H1 (cell line): ENCODE results near the gene MAP2K5.

ENCODE experiments used
- BRCA1 ChIP-seq: IDR thresholded peaks from 2 replicates; pipeline ENCODE4 v1.6.1; 2012; ENCODE audit warnings: low read depth, low read length, improper control_type of control experiment
- CHD2 ChIP-seq: IDR thresholded peaks from 2 replicates; pipeline ENCODE4 v1.6.1; 2012; ENCODE audit warnings: low read length, improper control_type of control experiment
- CTBP2 ChIP-seq: IDR thresholded peaks from 2 replicates; pipeline ENCODE4 v1.7.0; 2011; ENCODE audit warnings: borderline replicate concordance, mild to moderate bottlenecking, moderate library complexity, mixed read lengths, low read length; ENCODE audit not compliant: insufficient read depth, insufficient read length
- EGR1 ChIP-seq: IDR thresholded peaks from 2 replicates; pipeline ENCODE4 v1.6.1; 2011; ENCODE audit warnings: low read depth, low read length, borderline replicate concordance
- EZH2 ChIP-seq: fragments of 200-600 bp; sonication (generic); IDR thresholded peaks from 2 replicates; pipeline ENCODE4 v1.7.1; 2012; ENCODE audit warnings: low read depth, mild to moderate bottlenecking, moderate library complexity, low read length, inconsistent platforms; ENCODE audit not compliant: severe bottlenecking
- POLR2A ChIP-seq, 2 experiments: IDR thresholded peaks; 1 replicate in 1 of 2; 2 replicates in 1 of 2; pipeline ENCODE4 v1.6.1; 2011; ENCODE audit warnings: low read depth in 2 of 2, low read length in 2 of 2, mild to moderate bottlenecking in 2 of 2; ENCODE audit errors: control extremely low read depth in 1 of 2
- POU5F1 ChIP-seq: IDR thresholded peaks from 2 replicates; pipeline ENCODE4 v1.6.1; 2011; ENCODE audit warnings: low read depth, mild to moderate bottlenecking, low read length, moderate library complexity
- TAF1 ChIP-seq: IDR thresholded peaks from 2 replicates; pipeline ENCODE4 v1.6.1; 2011; ENCODE audit warnings: mild to moderate bottlenecking, low read depth, low read length
- TF ChIP-seq, protein P1 (sequence below), 3 experiments: IDR thresholded peaks; 1 replicate in 2 of 3; 2 replicates in 1 of 3; pipeline versions ENCODE4 v1.5.1 to v1.6.1; 2011; ENCODE audit warnings: low read length in 3 of 3, mild to moderate bottlenecking in 3 of 3, inconsistent platforms in 2 of 3, low read depth in 1 of 3, moderate library complexity in 1 of 3; ENCODE audit not compliant: insufficient read depth in 1 of 3; ENCODE audit errors: control extremely low read depth in 1 of 3
- TF ChIP-seq, protein P2 (sequence below): IDR thresholded peaks from 2 replicates; pipeline ENCODE4 v1.6.1; 2012; ENCODE audit warnings: inconsistent platforms

- TF ChIP-seq POU5F1 (no peak), EGR1 (no peak), EZH2 (no peak), CTBP2 (no peak), POLR2A (IDR thresholded peaks at IDR 0.05; ENCODE audit: control extremely low read depth in 1 of 2, low read depth in 2 of 2, low read length in 2 of 2) (no peak), TAF1 (no peak), CHD2 (no peak), BRCA1 (no peak)
- TF ChIP-seq, protein P1, sequence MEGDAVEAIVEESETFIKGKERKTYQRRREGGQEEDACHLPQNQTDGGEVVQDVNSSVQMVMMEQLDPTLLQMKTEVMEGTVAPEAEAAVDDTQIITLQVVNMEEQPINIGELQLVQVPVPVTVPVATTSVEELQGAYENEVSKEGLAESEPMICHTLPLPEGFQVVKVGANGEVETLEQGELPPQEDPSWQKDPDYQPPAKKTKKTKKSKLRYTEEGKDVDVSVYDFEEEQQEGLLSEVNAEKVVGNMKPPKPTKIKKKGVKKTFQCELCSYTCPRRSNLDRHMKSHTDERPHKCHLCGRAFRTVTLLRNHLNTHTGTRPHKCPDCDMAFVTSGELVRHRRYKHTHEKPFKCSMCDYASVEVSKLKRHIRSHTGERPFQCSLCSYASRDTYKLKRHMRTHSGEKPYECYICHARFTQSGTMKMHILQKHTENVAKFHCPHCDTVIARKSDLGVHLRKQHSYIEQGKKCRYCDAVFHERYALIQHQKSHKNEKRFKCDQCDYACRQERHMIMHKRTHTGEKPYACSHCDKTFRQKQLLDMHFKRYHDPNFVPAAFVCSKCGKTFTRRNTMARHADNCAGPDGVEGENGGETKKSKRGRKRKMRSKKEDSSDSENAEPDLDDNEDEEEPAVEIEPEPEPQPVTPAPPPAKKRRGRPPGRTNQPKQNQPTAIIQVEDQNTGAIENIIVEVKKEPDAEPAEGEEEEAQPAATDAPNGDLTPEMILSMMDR (IDR thresholded peaks at IDR 0.05; ENCODE audit: control extremely low read depth in 1 of 3, insufficient read depth in 1 of 3, low read depth in 1 of 3, low read length in 3 of 3): no peak
- TF ChIP-seq, protein P2, sequence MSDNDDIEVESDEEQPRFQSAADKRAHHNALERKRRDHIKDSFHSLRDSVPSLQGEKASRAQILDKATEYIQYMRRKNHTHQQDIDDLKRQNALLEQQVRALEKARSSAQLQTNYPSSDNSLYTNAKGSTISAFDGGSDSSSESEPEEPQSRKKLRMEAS: no peak
Measured at GRCh38 chr15:67707520-67708283, 165.2 kb downstream of the MAP2K5 start.
